Pons (tissue), 1 donor: ENCODE measurements around the gene NDUFB11.

ENCODE experiments used
- DNase-seq: peaks from one replicate; pipeline ENCODE4 v3.0.0-alpha.2; 2016; ENCODE audit warnings: low spot score

NDUFB11 gene

GRCh38 chrX:47144626-47145394 is at the start of gene NDUFB11, which contains the start of gene RBM10:
TSS of gene NDUFB11 (minus strand) at chrX:47144702. CDS start at chrX:47144679, 23 bp downstream.
TSS of gene RBM10 (plus strand) at chrX:47145221. CDS start at chrX:47147482, 2,261 bp downstream.
- DNase-seq: peak; percentile 93

GRCh38 chrX:47193475-47194193 is 49.1 kb upstream of the NDUFB11 start, which contains the start of gene UBA1:
TSS of gene UBA1 (plus strand) at chrX:47193829. CDS start at chrX:47198803, 4,974 bp downstream.
- peak; percentile 96 for DNase-seq

- no peak for DNase-seq
Observed at GRCh38 chrX:47191806-47192401, 47.4 kb upstream of the NDUFB11 start.

- DNase-seq: no peak
Observed at GRCh38 chrX:47191331-47191730, 46.8 kb upstream of the NDUFB11 start.

DNA sequence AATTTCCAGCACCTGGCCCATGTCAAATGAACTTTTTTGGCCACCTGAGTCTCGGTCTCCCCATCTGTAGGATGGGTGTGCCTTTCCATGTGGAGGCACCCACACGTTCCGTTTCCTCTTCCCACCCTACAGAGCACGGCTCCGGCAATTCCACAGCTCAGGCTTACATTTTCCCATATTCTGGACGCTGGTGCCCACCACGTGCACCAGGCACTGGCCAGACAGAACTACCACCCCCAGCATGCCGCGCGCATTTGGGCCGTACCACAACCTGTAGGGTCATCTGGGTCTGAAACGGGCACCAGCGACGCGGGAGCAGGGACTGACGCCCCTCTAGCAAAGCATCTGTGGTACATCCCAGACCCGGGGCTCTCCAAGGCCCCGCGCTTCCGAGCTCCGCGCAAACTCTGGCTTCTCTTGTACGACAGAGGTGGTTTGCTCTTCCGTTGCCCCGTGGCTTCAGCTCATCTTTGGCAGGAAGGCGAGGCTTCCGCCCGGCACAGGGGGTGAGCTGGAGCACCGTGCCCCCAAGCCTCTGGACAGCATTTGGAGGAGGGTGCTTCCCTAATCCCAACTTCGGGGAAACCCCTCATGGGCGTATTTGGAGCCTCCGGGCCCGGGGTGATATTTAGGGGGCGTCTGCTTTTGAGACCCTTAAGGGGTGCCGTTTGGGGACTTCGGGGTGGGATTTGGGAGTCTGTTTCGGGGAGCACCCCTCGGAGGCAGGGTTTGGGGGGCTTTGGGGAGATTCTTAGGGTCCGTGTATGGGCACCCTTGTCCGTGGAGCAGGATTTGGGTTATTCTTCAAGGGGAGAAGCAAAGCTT is 46.2 kb upstream of the NDUFB11 start:
- peak; percentile 77 for DNase-seq

- no peak for DNase-seq
Observed at GRCh38 chrX:47189906-47190305, 45.4 kb upstream of the NDUFB11 start.

DNA sequence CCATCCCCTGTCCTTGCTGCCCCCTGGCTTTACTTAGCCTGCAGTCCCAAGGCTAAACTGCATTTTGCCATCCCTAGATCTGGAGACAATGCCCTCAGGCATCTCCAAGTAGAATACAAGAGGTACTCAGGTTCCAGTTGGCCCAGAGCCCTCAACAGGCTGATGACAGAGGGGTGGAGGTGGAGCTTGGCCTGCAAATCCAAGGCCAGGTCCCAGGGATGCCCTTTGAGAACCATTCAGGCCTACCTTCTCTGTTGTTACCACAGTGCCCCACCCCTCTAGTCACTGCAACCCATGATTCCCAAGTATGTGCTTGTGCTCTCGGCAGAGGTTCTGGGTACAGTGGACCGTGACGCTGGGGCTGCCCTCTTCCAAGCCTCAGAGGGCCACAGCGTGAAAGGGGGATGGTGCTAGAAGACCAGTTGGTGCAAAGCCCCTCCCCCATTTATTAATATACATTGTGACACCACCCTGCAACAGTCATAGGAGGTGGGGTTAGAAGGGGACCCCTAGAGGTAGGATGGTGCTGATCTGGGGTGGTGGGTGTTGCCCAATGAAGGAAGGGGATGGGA is 42.7 kb upstream of the NDUFB11 start:
- no peak for DNase-seq

DNA sequence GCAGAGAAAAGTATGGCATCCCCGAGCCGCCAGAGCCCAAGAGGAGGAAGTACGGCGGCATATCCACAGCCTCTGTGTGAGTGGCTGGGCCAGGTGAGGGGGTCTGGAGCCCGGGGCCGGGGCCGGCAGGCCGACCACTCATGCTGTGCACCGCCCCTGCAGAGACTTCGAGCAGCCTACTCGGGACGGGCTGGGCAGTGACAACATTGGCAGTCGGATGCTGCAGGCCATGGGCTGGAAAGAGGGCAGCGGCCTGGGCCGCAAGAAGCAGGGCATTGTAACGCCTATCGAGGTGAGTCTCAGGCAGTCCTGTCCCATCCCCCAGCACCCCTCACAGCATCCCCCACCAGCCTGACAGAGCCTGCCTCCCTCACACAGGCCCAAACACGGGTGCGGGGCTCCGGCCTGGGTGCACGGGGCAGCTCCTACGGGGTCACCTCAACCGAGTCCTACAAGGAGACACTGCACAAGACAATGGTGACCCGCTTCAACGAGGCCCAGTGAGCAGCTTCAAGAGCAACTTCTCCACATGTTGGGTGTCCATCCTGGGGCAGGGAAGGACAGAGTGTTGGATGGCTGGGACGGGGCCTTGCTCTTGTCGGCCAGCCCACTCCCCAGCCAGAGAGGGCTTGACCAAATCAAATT is 41.7 kb upstream of the NDUFB11 start:
- no peak for DNase-seq

DNA sequence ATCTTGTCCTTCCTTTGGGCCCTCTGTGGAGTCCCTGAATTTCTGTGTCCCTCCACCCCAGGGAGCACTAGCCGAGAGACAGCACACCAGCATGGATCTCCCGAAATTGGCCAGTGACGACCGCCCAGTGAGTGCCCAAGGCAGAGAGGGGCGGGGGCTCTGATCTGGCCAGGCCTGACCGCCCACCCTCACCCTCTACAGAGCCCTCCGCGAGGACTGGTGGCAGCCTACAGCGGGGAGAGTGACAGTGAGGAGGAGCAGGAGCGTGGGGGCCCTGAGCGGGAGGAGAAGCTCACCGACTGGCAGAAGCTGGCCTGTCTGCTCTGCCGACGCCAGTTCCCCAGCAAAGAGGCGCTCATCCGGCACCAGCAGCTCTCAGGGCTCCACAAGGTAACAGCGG is 40.7 kb upstream of the NDUFB11 start:
- no peak for DNase-seq

DNA sequence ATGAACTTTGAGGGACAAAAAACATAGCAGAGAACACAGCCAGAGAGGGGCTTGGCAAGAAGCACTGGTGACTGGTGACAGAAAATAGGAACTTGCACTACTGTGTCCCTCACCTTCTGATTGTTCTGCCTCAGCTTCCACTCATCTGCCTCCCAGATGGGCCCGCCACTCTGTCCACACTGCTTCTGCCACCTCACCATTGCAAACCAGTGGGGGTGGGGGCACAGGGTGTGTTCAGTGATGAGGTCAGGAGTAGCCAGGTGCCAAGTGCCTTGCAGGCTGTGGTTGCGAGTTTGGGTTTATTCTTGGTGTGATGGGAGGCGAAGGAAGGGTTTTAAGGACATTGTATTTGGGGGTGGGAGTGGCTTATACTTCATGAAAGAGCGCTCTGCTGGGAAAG is 40.0 kb upstream of the NDUFB11 start:
- DNase-seq: no peak

GRCh38 chrX:47182106-47182700 is 37.7 kb upstream of the NDUFB11 start:
- no peak for DNase-seq

GRCh38 chrX:47181301-47181700 is 36.8 kb upstream of the NDUFB11 start:
- no peak for DNase-seq

- DNase-seq: no peak
Observed at GRCh38 chrX:47180346-47180745, 35.8 kb upstream of the NDUFB11 start.

DNA sequence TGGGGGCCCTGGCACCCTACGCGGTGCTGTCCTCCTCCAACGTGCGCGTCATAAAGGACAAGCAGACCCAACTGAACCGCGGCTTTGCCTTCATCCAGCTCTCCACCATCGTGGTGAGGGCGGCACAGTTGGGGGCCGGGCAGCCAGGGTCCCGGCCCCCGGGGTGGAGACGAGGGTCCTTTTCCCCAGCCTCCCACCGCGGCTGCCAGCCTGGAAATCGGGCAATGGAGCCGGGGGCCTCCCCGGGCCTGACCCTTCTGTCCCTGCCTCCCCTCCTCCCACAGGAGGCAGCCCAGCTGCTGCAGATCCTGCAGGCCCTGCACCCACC is 35.4 kb upstream of the NDUFB11 start:
- DNase-seq: no peak

DNA sequence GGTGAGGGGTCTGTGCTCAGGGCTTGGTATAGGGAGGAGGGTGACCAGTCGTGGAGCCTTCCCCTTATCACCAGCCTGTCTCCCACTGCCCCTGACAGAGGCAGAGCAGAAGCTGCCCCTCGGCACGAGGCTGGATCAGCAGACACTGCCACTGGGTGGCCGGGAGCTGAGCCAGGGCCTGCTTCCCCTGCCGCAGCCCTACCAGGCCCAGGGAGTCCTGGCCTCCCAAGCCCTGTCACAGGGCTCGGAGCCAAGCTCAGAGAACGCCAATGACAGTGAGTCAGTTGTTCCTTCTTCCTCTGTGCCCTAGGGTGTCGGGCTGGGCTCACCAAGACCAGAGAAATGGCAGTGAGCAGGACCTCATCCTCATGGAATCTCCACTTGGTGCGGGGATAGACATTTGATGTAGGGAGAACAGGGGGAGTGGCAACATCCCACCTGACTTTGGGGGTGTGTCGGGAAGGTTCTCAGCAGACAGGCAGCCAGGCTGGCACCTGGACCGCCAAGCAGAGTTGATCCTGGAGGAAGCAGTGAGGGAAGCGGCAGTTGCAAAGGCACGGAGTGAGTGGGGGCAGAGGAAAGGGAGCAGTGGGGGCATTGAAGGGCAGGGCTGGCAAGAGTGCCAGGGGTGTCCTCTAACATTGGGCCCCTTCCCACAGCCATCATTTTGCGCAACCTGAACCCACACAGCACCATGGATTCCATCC is 34.9 kb upstream of the NDUFB11 start:
- peak; percentile 87 for DNase-seq

DNA sequence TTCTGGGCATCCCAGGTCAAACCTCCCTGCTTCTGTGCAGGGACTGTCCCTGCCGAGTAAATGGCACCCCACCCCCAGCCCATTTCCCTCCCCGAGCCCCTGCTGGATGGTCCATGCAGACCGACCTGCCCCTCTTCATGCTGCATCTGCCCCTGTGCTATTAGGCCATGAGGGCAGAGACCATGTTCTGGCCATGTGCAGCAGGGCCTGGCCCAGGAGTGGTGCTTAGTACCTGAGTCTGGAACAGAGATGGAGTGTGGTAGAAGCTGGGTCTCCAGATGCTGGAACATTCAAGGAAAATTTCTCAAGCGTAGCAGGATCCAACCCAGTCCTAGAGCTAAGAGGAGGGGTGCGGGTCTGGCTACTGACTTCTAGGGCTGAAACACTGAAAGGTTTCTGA is 33.8 kb upstream of the NDUFB11 start:
- DNase-seq: no peak

- no peak for DNase-seq
Observed at GRCh38 chrX:47177079-47177478, 32.6 kb upstream of the NDUFB11 start.

DNA sequence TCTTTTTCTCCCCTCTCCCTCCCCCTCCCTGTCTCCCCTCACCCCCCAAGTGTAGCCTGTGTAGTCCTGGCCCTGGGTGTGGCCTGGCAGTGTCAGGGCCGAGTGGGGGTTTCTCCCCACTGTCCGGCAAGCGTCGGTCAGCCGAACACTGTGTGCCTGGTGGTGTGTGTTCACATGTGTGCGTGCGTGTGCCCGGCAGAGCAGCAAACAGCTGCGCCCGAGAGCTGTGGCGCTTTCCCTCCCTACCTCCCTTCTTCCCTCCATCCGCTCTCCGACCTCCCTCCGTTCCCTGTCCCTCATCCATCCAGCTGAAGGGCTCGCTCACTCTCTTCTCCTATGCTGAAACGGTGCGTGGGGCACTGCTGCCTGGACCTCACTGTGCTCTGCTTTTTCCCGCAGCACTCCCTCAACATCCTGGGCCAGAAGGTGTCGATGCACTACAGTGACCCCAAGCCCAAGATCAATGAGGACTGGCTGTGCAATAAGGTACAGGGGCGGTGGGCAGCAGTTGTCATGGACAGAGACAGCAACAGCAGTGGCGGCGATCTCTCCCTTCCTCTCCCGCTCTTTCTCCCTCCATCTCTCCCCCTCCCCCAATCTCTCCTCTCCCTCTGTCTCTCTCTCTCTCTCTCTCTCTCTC is 31.7 kb upstream of the NDUFB11 start:
- DNase-seq: no peak

- no peak for DNase-seq
Observed at GRCh38 chrX:47175588-47175980, 31.1 kb upstream of the NDUFB11 start.
